Fibroblast of villous mesenchyme (primary cell): ENCODE data around the gene SEC16A. TPM values are rescaled to one million over a fixed set of nuclear protein-coding genes. Genes with fewer than 3 reads are reported as not detected.

Experiments
- DNase-seq: peaks from one replicate; pipeline ENCODE4 v3.0.0-alpha.2; 2010; ENCODE audit warnings: low read depth
- H3K4me3 ChIP-seq: 2 replicates; pipeline ENCODE4 v1.5.1; 2011; ENCODE audit warnings: low read depth, mild to moderate bottlenecking, low read length
- CTCF ChIP-seq: IDR thresholded peaks from 2 replicates; pipeline ENCODE4 v1.5.1; 2012; ENCODE audit warnings: low read depth, mild to moderate bottlenecking, low read length; ENCODE audit not compliant: insufficient read depth
- small RNA-seq: library from RNA; depleted of rRNA; stranded (forward); fragments of <200 nt; gene quantifications from one replicate; pipeline ENCODE3, GENCODE V24; 2012
- total RNA-seq: library from RNA; depleted of rRNA; stranded (reverse); fragments of >200 nt; gene quantifications from 2 replicates; pipeline ENCODE4 v1.2.3, GENCODE V29; 2012

The SEC16A gene
- total RNA-seq, 1 donor: 43.2 TPM

DNA sequence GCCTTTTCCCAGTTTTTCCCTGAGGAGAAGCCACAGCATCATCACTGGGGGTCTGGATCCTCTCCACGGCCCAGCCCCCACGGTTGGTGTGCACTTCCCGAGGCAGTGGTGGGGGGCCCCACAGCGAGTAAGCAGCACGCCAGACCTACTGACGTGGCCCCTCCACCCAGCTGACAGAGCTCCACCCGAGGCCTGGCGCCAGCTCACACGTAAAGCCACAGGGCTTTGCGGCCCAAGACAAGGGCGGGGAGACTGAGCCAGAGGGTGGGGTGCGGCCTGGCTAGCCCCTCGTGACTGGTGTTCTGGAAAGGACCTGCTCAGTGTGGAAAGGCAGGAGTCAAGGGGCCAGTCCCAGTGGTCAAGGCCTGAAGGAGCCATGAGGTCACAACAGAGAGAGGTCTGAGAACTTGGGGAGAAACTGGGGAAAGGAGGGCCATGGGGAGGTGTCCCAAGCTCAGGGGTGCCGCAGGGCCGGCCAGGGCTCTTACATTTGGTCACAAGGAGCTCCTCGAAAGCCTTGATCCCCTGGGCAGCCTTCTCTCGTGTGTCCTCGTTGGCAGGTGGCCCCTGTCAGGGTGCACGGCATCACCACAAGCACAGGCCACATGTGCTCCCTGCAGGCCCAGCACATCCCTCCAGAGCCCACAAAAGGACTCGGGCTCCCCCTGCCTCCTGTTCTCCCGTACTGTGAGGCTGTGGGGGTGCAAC is 88.4 kb downstream of the SEC16A start:
- DNase-seq: peak; percentile 11
- no peak overlapping the region for H3K4me3 ChIP-seq
- TF ChIP-seq CTCF: no peak

DNA sequence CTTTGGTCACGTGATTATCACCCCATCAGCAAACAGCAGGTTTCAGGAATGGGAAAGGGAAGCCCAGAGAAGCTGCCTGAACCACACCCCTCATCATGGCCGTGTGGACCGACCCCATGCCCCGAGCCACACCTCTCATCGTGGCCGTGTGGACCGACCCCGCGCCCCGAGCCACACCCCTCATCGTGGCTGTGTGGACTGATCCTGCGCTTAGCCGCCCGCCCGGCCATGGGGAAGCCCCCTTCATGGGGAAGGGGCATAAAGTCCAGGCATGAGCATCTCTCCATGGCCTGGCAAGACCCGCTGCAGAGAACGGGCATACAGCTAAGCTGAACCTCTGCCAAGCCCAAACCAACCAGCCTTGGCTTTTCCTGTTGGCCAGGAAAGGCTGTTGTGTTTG is 89.3 kb downstream of the SEC16A start:
- DNase-seq: no peak
- no peak for TF ChIP-seq CTCF
- no peak overlapping the region for H3K4me3 ChIP-seq

- TF ChIP-seq CTCF: no peak
- H3K4me3 ChIP-seq: no peak overlapping the region
- no peak for DNase-seq
Measured at GRCh38 chr9:136392538-136393449, 90.0 kb downstream of the SEC16A start.

DNA sequence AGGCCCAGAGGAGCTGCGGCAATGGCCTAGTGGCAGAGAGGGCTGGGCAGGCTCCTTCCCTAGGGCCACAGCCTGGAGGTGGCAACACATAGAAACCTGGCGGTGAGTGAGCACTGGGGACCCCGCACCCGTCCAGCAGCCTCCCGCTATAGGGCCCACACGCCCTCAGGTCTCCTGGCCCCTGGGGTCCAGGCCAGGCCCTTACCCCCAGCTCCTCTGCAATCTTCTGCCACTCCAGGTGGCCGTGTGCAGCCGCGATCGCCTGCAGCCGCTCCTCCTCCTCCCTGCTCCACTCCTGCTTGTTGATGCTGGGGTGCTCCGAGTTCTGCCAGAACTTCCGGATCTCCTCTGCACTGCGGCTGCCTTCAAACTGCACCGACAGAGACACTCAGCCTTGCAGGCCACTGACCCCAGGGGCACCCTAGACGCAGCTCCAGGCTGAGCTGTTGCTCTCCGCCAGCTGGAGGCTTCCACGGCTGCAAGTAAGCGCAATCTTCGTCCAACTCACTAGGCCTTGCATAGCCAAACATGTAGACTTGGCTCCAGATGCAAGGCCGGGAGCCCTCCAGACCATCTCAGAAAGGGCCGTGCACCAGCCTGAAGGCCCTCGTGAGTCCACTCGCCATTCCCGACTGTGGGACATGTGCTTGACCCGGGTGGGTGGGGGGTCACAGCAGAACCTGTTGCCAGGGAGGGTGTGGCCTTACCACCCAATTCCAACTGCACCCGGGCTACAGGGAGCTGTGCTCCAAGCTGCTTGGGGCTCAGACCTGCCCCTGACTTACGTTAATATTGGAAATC is 90.9 kb downstream of the SEC16A start:
- no peak for DNase-seq
- no peak for TF ChIP-seq CTCF
- no peak overlapping the region for H3K4me3 ChIP-seq

Small RNAs within 50 kb of the gene (small RNA-seq; reads per million reads assigned to genes)
- not detected for gene MIR4673

Other genes starting within 250 kb of the SEC16A start
- gene QSOX2, start 237.2 kb downstream of the SEC16A start, total RNA-seq: 11.3 and 15.1 TPM in 2 replicates
- under 0.01 TPM in 2 replicates for gene CCDC187, start 178.9 kb downstream of the SEC16A start, total RNA-seq
- gene GPSM1, start 155.5 kb downstream of the SEC16A start, total RNA-seq: 54.8 and 72.5 TPM in 2 replicates
- gene DNLZ, start 119.3 kb downstream of the SEC16A start, total RNA-seq: 8.2 and 17.4 TPM in 2 replicates
- gene CARD9, start 109.4 kb downstream of the SEC16A start, total RNA-seq: 14.7 and 20.0 TPM in 2 replicates
- gene SNAPC4, start 82.9 kb downstream of the SEC16A start, total RNA-seq: 9.0 and 11.7 TPM in 2 replicates
- 34.5 and 40.3 TPM in 2 replicates for gene ENTR1, start 72.4 kb downstream of the SEC16A start, total RNA-seq
- 45.1 and 48.8 TPM in 2 replicates for gene PMPCA, start 72.4 kb downstream of the SEC16A start, total RNA-seq
- gene INPP5E, start 43.2 kb downstream of the SEC16A start, total RNA-seq: 8.2 and 9.3 TPM in 2 replicates
- 22.5 and 36.7 TPM in 2 replicates for gene NOTCH1, start 63.0 kb upstream of the SEC16A start, total RNA-seq
- gene EGFL7, start 179.9 kb upstream of the SEC16A start, total RNA-seq: 7.7 and 9.9 TPM in 2 replicates
- 31.5 and 34.5 TPM in 2 replicates for gene AGPAT2, start 204.4 kb upstream of the SEC16A start, total RNA-seq
- under 0.01 and 0.43 TPM in 2 replicates for gene DIPK1B, start 229.5 kb upstream of the SEC16A start, total RNA-seq